ENCODE data around the gene DLGAP4.

GRCh38 chr20:36418711-36419110, 112.6 kb downstream of the DLGAP4 start:
- TF ChIP-seq CTCF (IDR thresholded peaks at IDR 0.05) (no peak), POLR2A (IDR thresholded peaks at IDR 0.05) (no peak)
